ENCODE measurements around the gene DPP8.

GRCh38 chr15:65512189-65512588, 5.3 kb downstream of the DPP8 start:
- TF ChIP-seq EZH2 (IDR thresholded peaks at IDR 0.05; ENCODE audit: borderline replicate concordance, low read depth, low read length, severe bottlenecking) (no peak), CTCF (IDR thresholded peaks at IDR 0.05; ENCODE audit: borderline replicate concordance, extremely low read depth, low read length, poor library complexity, severe bottlenecking) (no peak)

Measured in DND-41 (cell line).